Right kidney (tissue), 1 donor: ENCODE results near the gene ZMIZ2.

Experiments used
- DNase-seq: peaks from one replicate; pipeline ENCODE4 v3.0.0-alpha.2; 2016

ZMIZ2 gene

GRCh38 chr7:44755698-44756627 is 7.3 kb downstream of the ZMIZ2 start:
- DNase-seq: no peak

- no peak for DNase-seq
Measured at GRCh38 chr7:44756904-44757303, 8.3 kb downstream of the ZMIZ2 start.

GRCh38 chr7:44757311-44757710 is 8.7 kb downstream of the ZMIZ2 start:
- no peak for DNase-seq

- DNase-seq: no peak
Measured at GRCh38 chr7:44757739-44758138, 9.1 kb downstream of the ZMIZ2 start.

GRCh38 chr7:44759246-44759645 is 10.6 kb downstream of the ZMIZ2 start:
- no peak for DNase-seq

GRCh38 chr7:44760034-44760580 is 11.5 kb downstream of the ZMIZ2 start:
- DNase-seq: no peak

GRCh38 chr7:44761207-44762161 is 12.8 kb downstream of the ZMIZ2 start:
- DNase-seq: no peak

- DNase-seq: no peak
Measured at GRCh38 chr7:44762300-44762699, 13.7 kb downstream of the ZMIZ2 start.

GRCh38 chr7:44762726-44763522 is 14.3 kb downstream of the ZMIZ2 start:
- DNase-seq: no peak

GRCh38 chr7:44764081-44764480 is 15.4 kb downstream of the ZMIZ2 start:
- no peak for DNase-seq

GRCh38 chr7:44764665-44765578 is 16.3 kb downstream of the ZMIZ2 start:
- no peak for DNase-seq

- DNase-seq: no peak
Measured at GRCh38 chr7:44765579-44766415, 17.1 kb downstream of the ZMIZ2 start.

- no peak for DNase-seq
Measured at GRCh38 chr7:44766416-44766801, 17.8 kb downstream of the ZMIZ2 start.

- DNase-seq: no peak
Measured at GRCh38 chr7:44767134-44767911, 18.7 kb downstream of the ZMIZ2 start.

- DNase-seq: peak; percentile 60
Measured at GRCh38 chr7:44767912-44768627, 19.4 kb downstream of the ZMIZ2 start.

- DNase-seq: peak; percentile 15
Measured at GRCh38 chr7:44768628-44769371, 20.2 kb downstream of the ZMIZ2 start.

- peak; percentile 35 for DNase-seq
Measured at GRCh38 chr7:44769376-44769775, 20.7 kb downstream of the ZMIZ2 start.
